ENCODE measurements around the gene CDHR3.

DNA sequence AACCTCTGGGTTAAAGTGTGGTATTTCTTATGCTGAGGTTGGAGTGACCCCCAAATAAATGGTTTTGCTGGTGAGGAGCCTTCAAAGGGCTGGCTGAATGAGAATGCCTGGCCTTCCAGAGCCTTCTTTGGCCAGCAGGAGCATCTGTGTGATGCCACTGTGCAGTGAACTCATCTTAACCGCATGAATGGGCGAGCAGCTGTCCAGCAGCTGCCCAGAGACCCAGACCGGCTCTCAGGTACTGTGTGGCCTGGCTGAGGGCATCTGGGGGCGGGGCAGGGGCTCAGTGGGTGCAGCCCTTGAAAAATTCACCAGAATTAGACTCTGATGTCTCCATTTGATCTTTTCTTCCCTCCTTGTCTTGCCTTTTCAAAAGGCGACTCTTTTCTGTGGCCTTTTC, 90.0 kb downstream of the CDHR3 start:
- no peak for TF ChIP-seq YY1 (tag by site-specific recombination; IDR thresholded peaks at IDR 0.05)
- TF ChIP-seq CTCF (tag by site-specific recombination; IDR thresholded peaks at IDR 0.05), result no peak
- no peak for TF ChIP-seq ZNF830 (tag by site-specific recombination; IDR thresholded peaks at IDR 0.05; ENCODE audit: low read depth)
- TF ChIP-seq ZBTB21 (tag by site-specific recombination; IDR thresholded peaks at IDR 0.05), result no peak
- TF ChIP-seq ZNF704 (tag by site-specific recombination; IDR thresholded peaks at IDR 0.05), result no peak
- no peak for TF ChIP-seq KLF9 (tag by site-specific recombination; IDR thresholded peaks at IDR 0.05; ENCODE audit: low read depth)
- TF ChIP-seq KLF1 (tag by site-specific recombination; IDR thresholded peaks at IDR 0.05), result no peak
- no peak for TF ChIP-seq PRDM1 (tag by site-specific recombination; IDR thresholded peaks at IDR 0.05)
- no peak for TF ChIP-seq MEIS1 (CRISPR knock-in tag; IDR thresholded peaks at IDR 0.05; ENCODE audit: borderline replicate concordance)
- no peak for TF ChIP-seq ZNF398 (tag by site-specific recombination; IDR thresholded peaks at IDR 0.05)

Data from HEK293 (cell line).